GM12892 (cell line): Measurements from ENCODE around the gene TNS4.
A peak's percentile ranks its signal among the peaks of the same experiment; 100 is the strongest.

Experiments
- DNase-seq: peaks from one replicate; pipeline ENCODE4 v3.0.0; 2011; ENCODE audit not compliant: insufficient read length
- FAIRE-seq: peaks from 2 replicates; lab custom pipeline; 2011; peaks lifted over from hg19 to GRCh38; lab: Jason Lieb, UNC
- POLR2A ChIP-seq: IDR thresholded peaks from 2 replicates; pipeline ENCODE4 v1.6.1; 2011; ENCODE audit warnings: low read depth, low read length, control low read depth
- POLR2AphosphoS5 ChIP-seq: IDR thresholded peaks from 2 replicates; pipeline ENCODE4 v1.6.1; 2011; ENCODE audit warnings: low read depth, low read length, control low read depth
- TAF1 ChIP-seq: IDR thresholded peaks from 2 replicates; pipeline ENCODE4 v1.6.1; 2011; ENCODE audit warnings: low read depth, mild to moderate bottlenecking, control low read depth, low read length, borderline replicate concordance

TNS4 gene

DNA sequence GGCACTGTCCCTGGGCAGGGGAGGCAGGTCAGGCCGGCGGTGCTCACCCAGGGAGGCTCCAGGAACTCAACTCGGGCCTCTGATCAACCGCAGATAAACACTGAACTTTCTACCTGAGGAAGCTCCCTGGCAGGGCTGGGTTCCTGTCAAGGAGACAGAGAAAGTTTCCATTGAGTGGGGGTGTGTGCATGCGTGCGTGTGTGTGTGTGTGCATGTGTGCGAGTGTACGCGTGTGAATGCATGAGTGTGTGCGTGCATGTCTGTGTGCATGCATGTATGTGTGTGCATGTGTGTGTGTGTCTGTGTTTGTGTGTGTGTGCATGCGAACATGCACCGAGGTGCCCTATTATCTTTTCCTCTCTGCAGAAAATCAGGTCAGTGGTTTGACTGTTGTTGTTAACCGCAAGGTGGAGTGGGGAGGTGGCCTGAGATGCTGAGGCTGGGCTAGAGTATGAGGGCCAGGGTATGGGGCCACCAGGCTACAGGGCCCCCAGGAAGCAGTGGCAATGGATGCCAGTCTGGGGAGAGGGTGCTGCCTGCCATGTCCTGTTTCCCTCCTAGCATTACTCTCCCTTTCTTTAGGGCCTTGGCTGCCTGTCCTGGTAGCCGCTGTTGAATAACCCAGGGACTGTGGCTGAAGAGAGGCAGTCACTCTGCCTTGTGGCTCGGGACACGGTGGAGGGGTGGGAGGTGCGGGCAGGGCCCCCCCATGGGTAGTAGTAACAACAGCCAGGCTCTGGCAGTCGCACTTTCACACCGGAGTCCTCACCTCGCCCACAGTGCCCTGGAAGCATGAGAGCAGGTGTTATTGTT, 39.8 kb upstream of the TNS4 start:
- no peak for DNase-seq
- TF ChIP-seq TAF1: no peak
- no peak for TF ChIP-seq POLR2A
- TF ChIP-seq POLR2AphosphoS5: no peak
- FAIRE-seq: peak; percentile 30

DNA sequence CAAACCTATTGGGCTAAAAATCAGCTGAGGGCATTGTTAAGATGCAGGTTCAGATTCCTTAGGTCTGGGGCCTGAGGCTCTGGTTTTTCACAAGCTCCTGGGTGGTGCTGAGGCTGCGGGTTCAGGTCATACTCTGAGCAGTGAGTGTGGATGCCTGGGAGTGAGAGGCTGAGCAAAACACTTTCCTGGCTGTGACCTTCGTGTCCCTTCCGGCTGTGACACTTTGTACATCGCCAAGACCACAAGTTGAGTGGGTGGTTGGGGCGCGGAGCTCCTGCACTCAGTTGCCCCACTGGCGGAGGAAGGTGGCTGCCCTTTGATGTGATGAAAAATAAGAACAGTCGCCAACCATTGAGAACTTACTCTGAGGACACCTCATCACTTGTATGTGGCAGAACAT, 39.0 kb upstream of the TNS4 start:
- FAIRE-seq (no peak), DNase-seq (no peak)
- TF ChIP-seq POLR2A (no peak), TAF1 (no peak), POLR2AphosphoS5 (no peak)

DNA sequence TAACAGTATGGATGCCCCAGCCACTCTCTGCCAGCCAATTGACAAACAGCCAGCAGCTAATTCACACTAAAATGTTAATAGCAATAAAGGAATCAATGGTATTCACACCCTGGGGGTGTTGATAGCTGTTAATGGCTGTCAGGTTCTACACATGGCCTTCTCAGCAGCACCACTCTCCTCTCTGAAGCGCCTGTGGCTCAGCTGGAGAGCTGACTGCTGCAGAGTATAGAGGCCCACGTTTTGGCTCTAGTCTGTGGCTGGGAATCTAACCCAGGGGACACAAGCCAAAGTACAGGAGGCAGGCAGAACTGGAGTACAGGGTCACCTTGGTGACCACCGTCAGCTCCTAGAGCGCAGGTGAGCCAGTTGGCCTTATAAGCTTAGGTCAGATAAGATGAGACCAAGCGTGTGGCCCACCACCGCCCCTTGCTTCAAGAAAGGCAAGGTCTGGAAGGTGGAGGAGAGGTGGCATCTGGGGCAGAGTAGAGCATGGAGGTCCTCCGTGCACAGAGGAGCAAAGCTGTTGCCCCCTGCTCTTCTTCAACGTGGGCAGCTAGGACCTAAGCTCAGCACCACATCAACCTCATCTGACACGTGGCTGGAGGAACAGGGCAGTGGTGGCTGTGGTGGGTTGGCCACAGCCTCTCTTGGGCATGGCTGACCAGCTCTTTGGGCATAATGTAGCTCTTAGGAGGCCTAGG, 38.4 kb upstream of the TNS4 start:
- no peak for TF ChIP-seq TAF1
- TF ChIP-seq POLR2AphosphoS5: no peak
- no peak for TF ChIP-seq POLR2A
- FAIRE-seq: no peak

DNA sequence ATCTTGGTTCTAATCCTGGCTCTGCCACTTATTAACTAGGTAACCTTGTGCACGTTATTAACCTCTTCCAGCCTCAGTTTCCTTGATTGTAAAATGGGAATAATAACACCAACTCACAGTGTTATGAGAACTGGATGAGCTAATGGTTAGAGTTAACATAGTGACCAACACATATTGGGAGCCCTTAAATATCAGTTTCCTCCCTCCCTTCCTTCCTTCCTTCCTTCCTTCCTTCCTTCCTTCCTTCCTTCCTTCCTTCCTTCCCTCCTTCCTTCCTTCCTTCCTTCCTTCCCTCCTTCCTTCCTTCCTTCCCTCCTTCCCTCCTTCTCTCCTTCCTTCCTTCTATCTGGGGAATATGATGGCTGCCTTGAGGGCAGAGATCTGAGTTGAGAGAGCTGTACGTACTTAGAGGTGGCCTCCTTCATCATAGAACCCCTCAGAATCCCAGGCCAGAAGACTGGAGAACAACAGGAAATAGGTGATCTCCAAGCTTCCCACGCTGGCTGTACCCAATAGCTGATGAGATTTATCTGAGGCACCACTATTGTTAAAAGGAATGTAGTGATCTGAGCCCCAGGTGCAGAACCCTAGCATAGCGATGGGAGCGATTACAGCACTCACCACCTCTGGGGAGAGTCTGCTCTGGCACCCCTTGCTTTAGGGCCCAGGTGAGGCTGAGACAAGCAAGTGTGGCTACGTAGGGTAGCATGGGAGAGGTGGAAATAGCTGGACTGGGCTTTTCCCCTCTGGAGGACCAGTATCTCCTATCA, 37.7 kb upstream of the TNS4 start:
- no peak for TF ChIP-seq POLR2A
- no peak for TF ChIP-seq POLR2AphosphoS5
- no peak for TF ChIP-seq TAF1
- DNase-seq: no peak
- no peak for FAIRE-seq

More for the DNA sequence above, 38.4 kb upstream of the TNS4 start:
- no peak for DNase-seq

DNA sequence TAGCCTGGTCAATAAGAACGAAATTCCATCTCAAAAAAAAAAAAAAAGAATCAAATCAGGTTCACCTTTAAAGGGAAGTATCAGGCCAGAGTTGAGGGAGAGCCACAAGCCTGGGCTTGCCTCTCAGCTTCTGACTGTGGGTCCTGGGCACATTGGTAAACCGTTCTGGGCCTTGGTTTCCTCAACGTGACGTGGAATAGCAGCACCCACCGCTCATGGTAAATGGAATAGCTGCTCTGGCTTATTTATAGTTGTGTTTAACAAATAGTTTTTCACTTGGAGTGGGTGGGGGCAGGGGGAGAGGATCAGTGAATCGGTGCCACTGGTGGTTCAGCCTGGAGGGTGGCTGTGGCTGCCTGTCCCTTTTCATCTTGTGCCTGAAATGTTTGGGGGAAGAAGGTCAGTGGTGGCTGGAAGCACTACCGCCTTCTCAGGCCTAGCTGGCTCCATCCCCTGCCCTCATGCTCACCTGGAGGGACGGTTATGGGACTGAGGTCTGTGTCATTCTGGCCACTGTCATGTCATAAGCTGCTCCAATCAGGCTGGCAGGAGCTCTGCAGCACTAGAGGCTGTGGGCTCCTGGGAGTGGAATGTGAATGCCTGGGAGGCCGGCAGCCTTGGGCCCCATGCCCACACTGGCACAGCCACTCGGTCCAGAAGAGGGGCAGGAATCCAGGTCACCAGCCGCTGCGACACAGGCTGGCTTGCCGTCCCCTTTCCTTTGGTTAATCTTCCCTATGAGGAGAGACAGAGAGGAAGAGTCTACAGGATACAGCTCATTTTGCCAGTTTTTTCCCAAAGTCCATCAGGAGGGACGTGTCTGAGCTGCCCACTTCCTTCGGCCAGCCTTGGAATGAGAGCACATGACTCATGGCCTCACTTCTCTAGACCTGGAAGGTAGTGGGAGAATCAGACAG, 36.9 kb upstream of the TNS4 start:
- DNase-seq: no peak
- TF ChIP-seq POLR2A (no peak), TAF1 (no peak), POLR2AphosphoS5 (no peak)
- no peak for FAIRE-seq

DNA sequence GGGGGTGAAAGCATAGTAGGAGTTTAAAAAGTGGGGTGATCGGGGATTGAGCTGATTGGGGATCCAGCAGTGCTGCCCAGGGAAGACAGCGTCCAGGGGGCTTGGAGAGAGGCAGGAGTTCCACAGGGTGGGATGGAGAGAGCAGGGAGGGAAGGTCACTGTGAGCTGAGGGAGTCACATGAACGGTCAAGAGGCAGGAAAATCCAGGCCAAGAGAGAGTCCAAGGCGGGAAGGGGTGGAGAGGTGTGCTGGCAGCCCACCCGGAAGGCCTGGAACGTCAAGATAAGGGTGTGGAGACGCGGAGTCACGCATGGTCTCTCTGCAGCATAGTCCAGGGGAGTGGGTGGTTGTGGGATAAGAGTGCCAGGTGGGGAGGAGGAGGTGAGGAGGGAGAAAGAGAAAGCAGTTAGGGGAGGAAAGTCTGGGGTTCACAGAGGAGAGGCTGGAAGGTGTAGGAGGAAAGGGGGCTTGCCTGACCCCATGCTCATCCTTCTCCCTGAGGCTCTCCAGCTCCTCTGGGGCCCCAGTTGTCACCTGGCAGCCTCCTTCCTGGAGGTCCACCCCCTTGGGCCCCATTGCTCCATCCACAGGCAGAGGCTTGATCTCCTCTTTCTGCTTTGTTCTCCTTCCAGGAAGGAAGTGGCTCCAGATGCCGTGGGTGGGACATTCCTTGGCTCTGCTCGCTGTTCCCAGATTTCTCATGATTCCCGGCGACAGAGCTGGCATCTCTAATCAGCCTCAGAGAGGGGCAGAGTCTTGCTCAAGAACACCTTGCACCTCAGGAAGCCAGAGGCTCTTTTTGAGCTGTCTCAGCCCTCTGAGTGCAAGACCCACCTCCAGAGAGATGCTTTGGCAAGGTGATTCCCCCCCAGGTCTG, 35.1 kb upstream of the TNS4 start:
- no peak for DNase-seq
- TF ChIP-seq POLR2A: no peak
- no peak for FAIRE-seq

DNA sequence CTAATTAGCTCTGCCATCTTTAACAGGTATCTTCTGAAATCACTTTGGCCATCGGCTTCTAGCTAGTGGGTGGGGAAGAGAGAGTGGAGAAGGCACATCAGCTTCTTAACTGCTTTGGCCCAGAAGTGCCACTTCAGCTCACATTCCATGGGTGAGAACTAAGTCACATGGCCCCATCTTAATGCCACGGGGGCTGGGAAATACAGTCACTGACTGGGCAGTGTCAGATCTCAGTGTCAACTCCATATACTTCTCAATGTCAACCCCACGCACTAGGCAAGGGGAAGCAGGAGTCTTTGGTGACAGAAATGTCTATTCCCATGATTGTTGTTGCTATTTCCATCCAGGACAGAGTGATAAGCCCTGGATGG, 34.5 kb upstream of the TNS4 start:
- TF ChIP-seq TAF1 (no peak), POLR2AphosphoS5 (no peak), POLR2A (no peak)

DNA sequence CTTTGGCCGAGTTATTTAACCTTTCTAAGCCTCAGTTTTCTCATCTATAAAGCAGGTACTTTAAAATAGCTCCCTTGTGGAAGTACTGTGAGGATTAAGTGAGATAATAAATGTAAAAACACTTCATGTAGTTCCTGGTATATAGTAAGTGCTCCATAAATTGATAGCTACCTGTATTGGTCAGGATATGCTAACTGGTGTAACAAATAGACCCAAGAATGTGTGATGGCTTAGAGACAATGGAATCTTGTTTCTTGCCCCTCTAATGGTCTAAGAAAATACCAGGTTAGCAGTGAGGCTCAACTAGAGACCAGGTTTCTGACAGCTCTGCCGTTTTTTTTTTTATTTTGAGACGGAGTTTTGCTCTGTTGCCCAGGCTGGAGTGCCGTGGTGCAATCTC, 34.0 kb upstream of the TNS4 start:
- DNase-seq: no peak
- no peak for FAIRE-seq
- no peak for TF ChIP-seq TAF1
- no peak for TF ChIP-seq POLR2A
- TF ChIP-seq POLR2AphosphoS5: no peak

More for the DNA sequence above, 34.5 kb upstream of the TNS4 start:
- FAIRE-seq (no peak), DNase-seq (no peak)

DNA sequence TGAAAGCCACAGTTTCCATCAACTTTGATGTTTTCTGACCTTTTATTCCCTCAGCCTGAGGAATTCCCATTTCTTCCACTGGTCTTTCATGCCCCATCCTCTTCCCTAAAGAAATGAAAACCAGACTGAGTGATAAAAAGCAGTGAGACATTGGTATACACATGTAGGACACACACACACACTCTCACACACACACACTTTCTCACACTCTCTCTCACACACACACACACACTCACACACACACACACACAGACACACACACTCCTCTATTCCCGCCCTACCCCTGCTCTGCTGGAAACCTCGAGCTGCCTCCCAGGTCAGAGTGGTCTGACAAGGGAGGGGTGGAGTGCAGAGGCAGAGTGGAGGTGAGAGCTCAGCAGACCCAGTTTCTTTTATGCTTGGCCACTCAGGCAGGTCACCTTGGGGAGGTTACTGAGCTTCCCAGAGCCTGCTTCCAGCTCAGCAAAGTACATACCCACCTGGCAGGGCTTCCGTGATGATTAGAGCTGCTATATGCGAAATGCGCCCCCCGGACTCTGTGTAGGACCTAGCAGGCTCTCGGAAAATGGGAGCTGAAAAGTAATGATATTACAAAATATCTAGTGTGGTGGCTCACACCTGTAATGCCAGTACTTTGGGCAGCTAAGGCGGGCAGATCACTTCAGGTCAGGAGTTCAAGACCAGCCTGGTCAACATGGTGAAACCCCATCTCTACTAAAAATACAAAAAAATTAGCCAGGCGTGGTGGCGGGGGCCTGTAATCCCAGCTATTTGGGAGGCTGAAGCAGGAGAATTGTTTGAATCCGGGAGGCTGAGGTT, 33.2 kb upstream of the TNS4 start:
- TF ChIP-seq POLR2AphosphoS5 (no peak), POLR2A (no peak), TAF1 (no peak)
- FAIRE-seq (no peak), DNase-seq (no peak)

DNA sequence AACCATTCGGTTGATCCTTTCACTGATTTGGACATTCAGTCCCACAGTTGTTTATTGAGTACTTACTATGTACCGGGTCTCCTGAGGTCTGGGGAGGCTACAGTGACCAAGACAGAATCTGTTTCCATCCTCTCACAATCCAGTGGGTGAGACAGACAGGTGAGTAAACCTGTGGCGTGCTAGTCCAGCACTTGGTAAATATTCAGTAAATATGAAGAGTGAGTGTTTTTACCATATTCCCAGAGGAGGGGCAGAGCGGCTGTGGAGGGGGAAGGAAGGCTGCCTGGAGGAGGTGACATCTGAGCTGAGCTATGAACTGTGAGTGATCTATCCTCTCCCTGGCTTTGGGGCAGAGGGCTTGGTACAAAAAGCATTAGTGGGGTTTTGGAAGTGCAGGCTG, 32.5 kb upstream of the TNS4 start:
- FAIRE-seq (no peak), DNase-seq (no peak)
- TF ChIP-seq POLR2A: no peak
- TF ChIP-seq POLR2AphosphoS5: no peak
- no peak for TF ChIP-seq TAF1

DNA sequence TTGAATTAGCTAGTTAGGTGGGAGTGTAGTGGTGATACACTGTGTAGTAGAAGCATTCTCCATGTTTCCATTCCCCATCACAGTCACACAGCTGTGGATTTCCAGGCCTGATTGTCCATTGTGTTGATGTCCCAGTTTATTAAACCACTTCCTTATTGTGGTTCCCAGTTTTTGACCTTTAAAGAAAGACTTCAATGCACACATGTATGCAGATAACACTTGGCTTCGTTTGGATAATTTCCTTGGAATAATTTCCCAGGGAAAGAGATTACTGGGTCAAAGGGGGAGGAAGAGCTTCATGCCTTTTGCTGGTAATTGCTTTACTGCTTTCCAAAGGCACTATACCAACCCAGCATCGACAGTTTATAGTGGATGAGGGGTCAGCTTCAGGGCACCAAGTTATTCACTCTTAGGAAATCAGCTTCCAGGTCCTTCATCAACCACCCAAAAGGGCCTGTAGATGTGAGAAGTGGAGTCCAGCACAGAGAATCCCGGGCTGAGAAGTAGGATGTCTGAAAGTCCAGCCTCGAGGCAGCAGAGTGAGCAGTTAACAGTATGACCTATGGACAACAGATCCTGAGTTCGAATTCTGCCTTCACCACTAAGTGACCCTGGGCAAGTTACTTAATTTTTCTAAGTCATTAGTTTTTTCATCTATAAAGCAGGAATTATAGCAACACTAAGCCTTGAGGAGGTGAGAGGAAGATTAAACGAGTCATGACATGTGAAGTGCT, 31.3 kb upstream of the TNS4 start:
- TF ChIP-seq POLR2AphosphoS5: no peak
- TF ChIP-seq TAF1: no peak
- TF ChIP-seq POLR2A: no peak
- no peak for DNase-seq
- FAIRE-seq: no peak
